OCI-LY1 (cell line): Measurements from ENCODE around the gene SPATA32.

ENCODE experiments used
- EZH2 ChIP-seq: fragments of 200-600 bp; sonication (generic), shearing (Covaris generic); IDR thresholded peaks from 2 replicates; pipeline ENCODE4 v1.8.0; 2017; ENCODE audit warnings: borderline replicate concordance, mixed run types, mild to moderate bottlenecking, antibody characterized with exemption, low read length, moderate library complexity, mixed read lengths
- TF ChIP-seq, protein P1 (sequence below): fragments of 200-600 bp; sonication (generic), shearing (Covaris generic); IDR thresholded peaks from 2 replicates; pipeline ENCODE4 v1.5.1; 2017; ENCODE audit warnings: mild to moderate bottlenecking, antibody characterized with exemption, low read length, moderate library complexity, mixed read lengths

DNA sequence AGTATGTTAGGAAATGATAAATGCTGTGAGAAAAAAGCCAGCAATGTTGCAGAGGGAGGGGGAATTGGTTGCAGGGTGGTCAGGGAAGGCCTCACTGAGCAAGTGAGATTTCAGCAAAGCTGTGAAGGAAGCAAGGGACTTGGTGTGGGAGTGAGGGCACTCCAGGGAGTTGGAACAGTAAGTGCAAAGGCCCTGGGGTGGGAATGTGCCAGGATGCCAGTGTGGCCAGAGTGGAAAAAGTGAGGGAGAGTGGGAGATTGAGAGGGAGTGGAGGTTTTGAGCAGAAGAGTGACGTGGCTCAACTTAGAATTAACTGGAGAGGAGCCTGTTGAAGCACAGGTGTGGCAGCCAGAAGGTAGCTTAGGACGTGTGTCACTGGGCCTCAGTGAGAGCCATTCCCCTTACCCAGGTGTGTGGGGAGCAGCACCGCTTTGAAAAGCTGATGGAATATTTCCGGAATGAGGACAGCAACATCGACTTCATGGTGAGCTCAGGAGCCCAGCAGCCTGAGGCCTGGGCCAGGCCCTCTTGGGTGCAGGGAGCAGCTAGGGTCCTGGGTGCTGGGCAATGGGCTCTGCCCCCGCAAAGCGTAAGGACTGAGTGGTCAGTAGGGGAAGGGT lies 23.6 kb downstream of the SPATA32 start:
- TF ChIP-seq, protein P1, sequence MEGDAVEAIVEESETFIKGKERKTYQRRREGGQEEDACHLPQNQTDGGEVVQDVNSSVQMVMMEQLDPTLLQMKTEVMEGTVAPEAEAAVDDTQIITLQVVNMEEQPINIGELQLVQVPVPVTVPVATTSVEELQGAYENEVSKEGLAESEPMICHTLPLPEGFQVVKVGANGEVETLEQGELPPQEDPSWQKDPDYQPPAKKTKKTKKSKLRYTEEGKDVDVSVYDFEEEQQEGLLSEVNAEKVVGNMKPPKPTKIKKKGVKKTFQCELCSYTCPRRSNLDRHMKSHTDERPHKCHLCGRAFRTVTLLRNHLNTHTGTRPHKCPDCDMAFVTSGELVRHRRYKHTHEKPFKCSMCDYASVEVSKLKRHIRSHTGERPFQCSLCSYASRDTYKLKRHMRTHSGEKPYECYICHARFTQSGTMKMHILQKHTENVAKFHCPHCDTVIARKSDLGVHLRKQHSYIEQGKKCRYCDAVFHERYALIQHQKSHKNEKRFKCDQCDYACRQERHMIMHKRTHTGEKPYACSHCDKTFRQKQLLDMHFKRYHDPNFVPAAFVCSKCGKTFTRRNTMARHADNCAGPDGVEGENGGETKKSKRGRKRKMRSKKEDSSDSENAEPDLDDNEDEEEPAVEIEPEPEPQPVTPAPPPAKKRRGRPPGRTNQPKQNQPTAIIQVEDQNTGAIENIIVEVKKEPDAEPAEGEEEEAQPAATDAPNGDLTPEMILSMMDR, result no peak
- TF ChIP-seq EZH2, result no peak
